Activated CD8-positive, alpha-beta memory T cell treated with anti-CD3 and anti-CD28 coated beads for 48 hours (primary cell): ENCODE measurements around the gene EPHA7.

Experiments
- DNase-seq, 3 experiments: peaks; one replicate each; pipeline ENCODE4 v3.0.0-alpha.2; 2020; ENCODE audit warnings: low read depth in 2 of 3, low spot score in 2 of 3

The EPHA7 gene

DNA sequence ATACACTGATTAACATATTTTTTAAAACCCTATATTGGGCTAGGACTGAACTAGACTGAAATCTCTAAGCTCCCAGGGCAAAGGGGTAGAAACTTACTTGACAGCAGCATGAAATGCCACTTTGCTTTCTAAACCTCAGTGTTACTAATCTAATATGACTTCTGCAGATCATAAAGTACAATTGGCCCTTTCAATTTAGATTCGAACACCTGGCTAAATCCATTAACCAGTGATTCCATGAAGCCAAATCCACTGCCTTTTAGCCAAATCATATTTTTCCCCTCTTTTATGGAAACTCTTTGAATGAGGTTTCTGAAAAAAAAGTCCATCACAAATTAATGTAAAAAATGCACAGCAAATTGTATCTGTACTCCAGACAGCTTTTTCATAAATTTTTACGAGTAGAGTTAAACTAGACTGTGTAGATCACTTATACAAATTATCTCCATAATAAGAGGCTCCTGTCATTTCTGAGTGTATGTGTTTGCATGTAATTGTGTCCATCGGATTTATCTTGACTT is 25.7 kb downstream of the EPHA7 start:
- DNase-seq = no peak

DNA sequence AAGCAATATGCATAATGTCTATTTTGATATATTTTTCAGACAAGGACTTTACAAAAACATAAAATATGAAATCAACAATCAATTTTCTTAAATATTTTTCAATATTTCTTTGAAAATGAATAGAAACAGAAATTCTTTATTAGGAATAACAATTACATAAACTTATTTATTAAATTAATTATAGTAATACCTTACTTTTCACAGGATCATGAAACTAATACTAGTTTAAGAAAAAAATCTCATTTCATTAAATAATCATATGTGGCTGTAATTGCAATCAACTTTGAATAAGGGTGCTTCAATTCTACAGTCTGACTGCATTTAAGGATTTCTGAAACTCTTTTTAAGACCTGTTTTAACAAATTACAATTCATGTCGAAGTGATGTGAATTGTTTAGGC is 26.6 kb downstream of the EPHA7 start:
- DNase-seq = no peak

DNA sequence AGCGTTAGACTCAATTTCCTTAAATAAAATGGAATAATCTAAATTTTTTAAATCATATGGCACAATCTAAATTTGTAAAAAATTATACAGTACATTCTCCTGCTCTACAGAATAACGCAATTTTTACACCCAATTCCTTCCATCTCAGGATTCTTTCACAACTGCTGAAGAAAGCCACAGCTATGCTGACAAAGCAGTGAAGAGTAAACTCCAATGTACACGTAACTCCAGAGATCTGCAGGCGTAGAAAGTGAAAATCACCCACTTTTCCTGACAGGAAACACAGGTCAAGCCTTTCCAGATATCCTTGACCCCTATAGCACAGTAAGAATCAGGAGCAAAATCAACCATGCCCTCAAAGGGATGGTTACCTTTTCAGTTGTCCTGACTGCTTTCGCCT is 27.4 kb downstream of the EPHA7 start:
- no peak for DNase-seq

DNA sequence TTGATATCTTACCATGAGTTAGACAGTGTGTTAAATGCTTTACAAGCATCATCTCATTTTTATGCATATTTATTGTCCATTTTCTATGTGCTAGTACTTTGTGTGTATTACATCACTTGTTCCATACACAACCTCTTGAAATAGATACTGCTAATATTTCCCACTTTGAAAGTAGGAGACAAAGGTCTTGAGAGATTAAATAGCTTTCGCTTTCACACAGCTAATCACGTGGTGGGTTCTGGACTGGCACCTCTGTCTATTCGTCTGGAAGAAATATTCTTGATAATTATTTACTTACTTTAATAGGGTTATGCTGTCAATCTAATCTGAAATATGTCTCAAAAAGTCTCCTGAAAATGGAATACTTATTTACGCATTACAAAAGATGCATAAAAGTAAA is 30.2 kb downstream of the EPHA7 start:
- DNase-seq = no peak

DNA sequence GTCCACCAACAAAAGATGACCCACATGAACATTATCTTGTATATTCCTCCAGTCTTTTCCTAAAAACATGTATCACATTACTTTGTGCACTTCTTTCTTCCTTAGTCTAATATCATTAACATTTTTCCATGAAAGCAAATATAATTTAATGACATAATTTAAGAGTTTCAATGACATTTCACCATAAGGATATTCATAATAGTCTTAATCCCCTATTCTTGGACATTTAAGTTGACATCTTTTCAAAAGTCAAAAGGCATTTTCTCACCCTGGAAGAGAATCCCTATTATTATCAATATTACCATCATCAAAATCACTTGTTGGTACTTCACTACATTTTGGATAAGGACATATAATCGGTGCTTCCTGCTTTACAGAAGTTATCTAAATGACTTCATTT is 31.3 kb downstream of the EPHA7 start:
- no peak for DNase-seq

DNA sequence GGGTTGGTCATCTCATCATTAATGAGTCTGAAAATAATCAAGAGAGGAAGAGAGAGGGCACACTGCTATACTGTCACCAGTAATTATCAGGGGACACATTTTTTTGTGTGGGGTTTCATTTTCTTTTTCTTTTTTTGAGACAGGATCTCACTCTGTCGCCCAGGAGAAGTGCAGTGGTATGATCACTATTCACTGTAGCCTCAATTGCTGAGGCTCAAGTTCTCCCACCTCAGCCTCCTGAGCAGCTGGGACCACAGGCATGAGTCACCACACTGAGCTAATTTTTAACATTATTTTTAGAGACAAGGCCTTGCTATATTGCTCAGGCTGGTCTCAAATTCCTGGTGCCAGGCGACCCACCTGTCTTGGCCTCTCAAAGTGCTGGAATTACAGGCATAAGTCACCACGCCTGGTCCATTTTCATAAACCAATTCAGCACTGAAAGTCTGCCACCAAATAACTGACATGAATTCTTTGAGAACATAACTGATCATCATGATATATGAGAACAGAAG is 43.3 kb downstream of the EPHA7 start:
- DNase-seq = no peak

DNA sequence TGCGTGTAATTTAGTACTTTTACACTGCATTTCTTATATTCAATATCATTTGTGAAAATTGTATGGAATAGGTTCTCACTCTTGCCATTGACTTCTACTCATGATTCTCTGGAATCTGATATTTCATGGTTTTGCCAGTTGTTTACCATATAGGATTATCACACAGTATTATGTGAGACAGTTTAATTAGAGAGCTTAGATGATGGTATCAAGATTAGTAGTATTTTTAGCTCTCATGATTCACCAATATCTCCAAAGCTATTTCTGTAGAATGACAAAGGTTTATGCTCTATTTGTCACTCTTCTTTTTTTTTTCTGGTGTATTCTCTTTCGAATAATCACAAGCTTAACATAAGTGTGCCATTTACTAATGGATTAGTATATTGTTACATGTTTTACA is 45.9 kb downstream of the EPHA7 start:
- DNase-seq = no peak

DNA sequence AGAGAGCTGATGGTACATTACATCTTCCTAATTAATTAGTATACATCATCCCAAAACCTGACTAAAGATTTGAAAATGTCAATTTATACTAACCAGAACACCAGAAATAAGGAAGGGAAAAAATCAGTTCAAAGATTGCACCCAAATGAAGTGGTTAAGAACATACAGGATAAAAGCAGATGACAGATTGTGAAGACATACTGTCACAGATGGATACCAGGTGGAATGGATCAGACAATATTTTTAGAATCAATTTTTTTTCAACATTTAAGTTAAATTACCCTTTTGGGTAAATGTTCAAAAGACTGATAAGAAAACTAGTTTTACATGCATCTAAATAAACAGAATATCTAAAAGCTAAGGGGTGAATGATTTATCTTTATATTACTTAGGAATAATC is 47.6 kb downstream of the EPHA7 start:
- DNase-seq = no peak

DNA sequence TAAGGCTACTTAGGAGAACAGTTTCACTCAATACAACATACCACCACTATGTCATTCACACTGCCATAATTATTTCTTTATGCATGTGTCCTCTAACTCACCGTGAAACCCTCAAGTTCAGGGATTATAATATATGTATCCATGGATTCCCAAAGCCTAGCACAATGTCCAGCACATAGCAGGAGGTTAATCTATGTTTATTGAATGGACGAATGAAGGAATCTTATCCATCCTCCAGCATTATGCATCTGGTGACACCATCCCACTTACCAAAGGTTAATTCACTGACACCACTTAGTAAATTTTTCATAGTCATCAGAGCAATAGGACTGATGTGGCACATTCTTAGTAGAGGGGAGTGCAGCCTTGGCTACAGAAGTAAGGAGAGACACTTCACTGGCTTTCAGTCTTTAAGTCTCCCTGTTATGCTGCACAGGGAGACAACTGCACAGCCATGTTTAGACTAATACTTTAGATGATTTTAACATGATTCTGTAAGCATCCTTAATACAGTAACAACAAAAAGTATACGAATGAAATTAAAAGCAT is 49.7 kb downstream of the EPHA7 start:
- no peak for DNase-seq

DNA sequence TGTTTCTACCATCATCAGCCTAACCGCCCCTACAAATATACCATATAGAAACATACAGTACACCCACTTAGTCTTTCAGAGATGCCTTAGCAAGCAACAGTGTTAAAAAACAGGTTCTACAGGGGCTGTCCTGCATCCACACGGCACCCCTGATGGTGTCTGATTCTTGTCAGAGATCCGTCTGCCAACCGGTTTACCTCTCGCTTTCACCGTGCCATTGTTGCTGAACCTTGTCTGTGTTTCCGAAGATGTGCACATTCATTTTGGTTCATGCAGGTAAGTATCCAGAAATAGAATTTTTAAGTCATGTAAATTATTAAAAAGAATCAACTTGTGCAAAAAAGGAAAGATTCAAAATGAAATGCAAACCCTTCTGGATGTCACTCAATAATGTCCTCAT is 52.9 kb downstream of the EPHA7 start:
- no peak for DNase-seq

DNA sequence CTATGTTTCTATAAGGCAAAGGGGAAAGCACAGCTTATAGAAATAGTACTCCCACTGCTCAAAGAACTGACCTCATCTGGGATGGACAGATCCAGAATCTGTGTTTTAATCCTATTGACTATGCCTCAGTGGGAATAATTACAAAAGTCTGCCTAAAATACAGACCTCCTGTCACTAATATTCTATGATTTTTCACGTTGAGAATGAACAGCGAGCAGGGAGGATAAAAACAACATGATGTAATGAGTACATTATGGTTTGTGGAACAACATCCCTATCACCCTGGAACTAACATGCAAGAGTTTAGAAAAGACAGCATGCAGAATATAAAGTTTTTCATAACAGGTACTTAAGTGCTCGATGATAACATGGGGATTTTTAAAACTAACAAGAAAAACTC is 53.9 kb downstream of the EPHA7 start:
- DNase-seq = no peak

DNA sequence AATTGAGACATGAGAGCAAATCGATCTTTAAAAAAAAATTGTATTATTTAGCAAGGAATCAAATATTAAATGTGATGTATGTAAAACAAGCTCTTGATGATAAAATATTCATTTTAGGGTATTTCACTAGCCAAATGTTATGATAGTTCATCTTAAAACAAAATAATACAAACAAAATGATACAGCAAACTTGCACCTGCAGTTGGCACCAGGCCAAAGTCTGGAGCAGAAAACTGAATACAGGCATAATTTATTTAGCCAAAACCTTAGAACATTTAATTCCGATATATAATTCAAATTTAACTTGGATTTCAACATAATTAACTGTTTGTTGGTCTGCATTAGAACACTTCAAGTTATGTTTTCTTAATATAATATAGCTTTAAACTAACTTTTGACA is 60.9 kb downstream of the EPHA7 start:
- DNase-seq = no peak

DNA sequence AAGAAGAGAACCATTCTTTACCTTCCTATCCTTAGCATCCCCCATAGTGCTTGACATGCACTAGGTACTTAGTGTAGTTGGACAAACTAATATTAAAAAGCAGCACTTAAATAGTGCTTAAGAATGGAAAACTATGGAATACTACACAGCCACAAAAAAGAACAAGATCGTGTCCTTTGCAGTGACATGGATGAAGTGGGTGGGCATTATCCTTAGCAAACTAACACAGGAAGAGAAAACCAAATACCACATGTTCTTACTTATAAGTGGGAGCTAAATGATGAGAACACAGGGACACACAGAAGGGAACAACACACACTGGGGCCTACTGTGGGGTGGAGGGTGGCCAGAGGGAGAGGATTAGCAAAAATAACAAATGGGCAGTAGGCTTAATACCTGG is 66.8 kb downstream of the EPHA7 start:
- DNase-seq = no peak

DNA sequence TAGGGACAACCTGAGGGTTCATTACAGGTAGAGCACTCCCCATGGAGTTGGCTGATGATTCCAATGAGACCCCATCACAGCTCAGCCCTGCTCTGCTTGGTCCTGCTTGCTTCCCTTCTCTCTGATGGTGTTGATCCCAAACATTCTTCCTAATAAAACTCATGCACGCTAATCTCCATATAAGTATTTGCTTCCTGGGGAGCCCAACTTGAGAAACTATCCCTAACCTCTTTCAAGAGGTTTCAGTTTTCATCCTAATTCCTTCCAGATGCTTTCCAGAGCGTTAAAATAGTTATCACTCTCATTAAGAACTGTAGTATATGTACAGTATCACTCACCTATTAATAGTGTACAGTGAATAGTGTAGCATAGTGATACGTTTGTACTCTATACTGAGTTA is 68.1 kb downstream of the EPHA7 start:
- no peak for DNase-seq

DNA sequence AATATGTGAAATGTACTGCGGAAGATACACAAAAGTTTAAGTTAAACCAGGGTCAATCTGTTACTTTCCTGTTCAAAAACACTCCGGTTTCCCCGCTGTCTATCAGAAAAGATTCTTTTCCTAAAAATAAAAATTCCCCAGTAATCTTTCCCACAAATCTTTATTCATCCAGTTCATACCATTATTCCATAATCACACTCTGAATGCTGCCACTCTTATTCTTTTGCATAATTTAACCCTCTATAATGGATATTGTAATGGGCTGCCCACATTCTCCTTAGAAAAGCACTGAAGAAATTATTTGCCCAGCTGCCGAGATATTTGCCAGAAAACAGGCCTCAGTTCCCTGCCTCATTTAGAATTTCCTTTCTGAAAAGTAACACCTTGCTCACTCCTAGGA is 68.6 kb downstream of the EPHA7 start:
- DNase-seq = no peak

DNA sequence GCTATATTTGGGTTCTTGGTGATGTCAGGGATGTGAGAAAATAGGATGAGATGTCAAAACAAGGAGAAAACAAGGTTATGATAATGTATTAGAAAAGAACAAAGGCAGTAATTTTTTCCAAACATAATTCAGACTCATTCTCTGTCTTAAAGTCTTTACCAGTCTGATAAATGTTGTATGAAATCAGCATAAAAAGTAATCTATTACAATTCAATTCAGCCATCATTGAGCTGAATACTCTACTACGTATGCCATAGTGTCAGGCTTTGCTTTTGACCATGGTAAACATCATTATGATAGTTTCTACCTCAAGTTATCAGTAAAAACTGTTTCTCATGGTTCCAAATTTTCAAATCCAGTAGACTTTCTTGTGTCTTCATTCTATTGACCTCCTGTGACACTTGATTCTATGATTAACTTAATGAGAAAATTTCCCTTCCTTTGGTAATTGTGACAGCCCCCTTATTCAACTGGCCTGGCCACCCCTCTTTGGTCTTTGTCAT is 75.0 kb downstream of the EPHA7 start:
- DNase-seq = no peak

DNA sequence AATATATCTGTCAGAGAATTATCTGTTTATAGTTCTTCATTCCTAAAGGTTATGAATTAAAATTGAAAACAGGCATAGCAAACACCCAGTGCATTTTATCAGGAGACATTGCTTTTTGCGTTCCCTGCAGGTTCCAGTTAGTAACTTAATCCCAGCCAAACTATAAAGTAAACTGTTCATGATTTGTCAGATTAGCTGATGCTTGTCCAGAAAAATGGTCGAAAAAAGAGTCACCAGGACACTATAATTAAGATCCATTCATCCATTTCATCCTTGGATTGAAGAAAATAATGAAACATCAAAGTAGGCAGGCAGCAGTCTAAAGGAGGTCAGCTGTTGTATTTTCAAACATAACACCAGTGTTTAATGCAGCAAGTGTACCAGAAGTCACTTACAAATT is 75.9 kb downstream of the EPHA7 start:
- no peak for DNase-seq

DNA sequence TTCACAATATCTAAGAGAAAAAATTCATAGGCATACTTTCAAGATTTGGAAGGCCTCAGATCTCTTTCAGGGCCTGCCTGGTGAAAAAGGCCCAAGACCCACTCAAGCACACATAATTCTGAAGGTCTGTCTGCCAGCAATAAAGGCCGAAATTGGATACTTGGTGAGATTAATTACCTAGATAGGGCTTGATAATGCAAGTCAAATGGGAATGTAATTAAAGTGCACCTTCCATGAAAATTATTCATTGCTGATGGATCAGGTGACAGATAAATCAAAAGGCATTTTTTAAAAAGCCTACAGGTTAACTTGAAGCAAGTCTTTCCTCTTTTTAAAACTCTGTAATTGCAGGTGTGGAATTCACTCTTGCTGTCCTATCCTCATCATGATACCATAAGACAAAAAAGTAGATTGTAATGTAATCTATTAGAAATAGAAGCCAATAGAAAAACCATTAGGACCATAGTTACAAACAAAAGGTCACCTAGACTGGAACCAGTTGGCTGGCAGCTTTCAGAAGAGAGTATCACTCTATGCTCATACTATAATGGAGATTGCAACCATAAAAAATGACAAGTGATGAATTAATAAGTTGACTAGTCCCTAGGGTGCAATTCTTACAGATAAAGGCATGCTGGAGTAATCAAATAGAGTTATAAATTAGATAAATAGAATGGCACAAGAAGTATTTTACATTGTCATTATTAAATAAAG is 77.3 kb downstream of the EPHA7 start:
- DNase-seq = no peak

DNA sequence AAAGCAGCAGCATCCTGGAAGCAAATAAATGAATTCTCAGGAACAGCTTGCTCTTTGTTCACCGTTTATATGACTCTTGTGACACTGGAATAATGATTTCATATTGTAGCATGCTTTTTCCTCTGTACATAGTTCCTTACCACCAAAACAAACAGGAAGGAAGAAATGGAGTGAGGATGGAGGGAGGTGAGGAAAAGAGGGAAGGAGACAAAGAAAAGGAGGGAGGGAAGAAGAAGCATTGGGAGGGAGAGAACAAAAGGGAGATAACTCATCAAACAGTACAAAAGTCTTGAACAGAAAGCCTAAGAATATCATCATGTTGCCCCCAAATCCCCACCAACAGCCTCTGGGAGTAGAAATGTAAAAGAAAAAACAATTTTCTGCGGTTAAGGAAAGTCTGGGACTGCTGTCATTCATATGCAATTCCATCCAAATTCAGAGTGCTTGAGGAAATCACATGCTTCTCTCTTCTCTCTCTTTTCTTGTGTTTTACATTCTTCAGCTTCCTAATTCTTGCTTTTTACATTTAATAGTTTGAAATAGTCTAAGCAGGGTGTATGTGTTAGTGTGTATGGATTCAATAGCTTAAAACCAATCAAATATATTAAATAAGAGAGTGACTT is 81.5 kb downstream of the EPHA7 start:
- DNase-seq = no peak

DNA sequence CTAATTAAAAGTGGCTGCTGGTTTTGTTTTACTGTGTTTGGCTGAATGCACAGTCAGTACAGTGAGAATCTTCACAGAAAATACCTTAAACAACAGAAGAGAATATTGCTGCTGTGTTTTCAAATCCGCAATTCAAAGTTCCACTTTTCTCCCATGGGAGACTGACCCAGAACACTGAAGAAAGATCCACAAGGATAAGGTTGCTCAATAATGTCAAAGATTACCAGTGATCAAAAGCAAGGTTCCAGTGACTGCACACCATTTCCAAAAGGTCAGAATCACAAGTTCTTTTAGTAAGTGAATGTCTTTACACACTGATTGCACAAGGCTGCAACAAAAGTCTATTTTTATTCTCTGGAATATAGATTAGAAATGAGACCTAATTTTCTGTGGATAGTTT is 82.3 kb downstream of the EPHA7 start:
- no peak for DNase-seq

DNA sequence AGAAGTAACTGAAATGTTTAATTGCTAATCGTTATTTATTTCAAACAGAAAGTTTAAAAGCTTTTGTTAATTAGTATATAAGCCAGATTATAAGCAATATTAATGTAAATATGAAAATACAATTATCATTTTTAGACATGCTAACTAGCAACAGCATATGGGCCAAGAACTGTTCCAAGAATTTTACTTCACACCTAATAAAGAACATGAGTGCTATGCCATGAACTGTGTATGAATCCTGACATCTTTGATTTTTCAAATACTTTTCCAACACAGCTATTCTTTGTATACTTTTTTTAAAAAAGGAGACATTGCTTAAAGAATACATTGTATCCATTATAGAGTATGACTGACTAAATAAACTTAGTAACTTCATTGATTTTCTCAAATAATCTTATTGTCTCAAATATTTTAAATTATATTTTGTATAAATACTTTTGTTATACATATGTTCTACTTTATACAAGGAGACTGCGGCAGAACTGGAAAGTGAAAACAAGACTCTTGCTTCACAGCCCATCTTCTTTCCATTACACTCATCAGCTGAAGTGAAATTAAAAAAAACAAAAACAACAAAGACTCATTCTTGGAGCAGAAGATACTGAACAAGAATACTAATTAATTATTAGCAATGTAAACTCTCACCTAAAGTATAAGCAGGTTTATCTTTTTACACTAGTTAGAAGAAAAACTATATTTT is 89.9 kb downstream of the EPHA7 start:
- DNase-seq = no peak

DNA sequence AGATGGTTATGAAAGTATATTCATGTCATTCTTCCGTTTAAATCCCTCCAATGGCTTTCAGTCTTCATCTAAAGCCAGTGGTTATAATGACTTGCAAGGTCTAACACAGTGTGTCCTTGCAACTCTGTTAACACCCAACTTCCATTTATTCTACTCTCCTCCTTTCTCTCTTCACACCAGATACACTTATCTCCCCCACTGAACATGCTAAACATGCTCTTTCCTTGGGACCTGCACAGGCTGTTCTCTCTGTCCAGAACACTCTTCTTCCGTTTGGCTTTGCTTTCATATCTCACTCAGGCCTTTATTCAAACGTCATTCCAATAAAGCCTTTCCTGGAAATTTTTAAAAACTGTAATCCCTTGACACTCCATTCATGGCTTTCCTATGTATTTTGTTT is 91.5 kb downstream of the EPHA7 start:
- no peak for DNase-seq
